Stimulated activated CD8-positive, alpha-beta memory T cell treated with anti-CD3 and anti-CD28 coated beads, Interleukin-12 subunit alpha, Interleukin-12 subunit beta, amount 100 ng/mL, for 24 hours (primary cell): ENCODE data around the gene CALCOCO2.
"Not testable (repeated sequence)": the region's sequence is repeated elsewhere in the genome, so short reads cannot be mapped to it uniquely, and the experiment has no call there.

Experiments used
- DNase-seq: peaks from one replicate; pipeline ENCODE4 v3.0.0-alpha.2; 2020; ENCODE audit errors: extremely low read depth

Gene CALCOCO2

DNA sequence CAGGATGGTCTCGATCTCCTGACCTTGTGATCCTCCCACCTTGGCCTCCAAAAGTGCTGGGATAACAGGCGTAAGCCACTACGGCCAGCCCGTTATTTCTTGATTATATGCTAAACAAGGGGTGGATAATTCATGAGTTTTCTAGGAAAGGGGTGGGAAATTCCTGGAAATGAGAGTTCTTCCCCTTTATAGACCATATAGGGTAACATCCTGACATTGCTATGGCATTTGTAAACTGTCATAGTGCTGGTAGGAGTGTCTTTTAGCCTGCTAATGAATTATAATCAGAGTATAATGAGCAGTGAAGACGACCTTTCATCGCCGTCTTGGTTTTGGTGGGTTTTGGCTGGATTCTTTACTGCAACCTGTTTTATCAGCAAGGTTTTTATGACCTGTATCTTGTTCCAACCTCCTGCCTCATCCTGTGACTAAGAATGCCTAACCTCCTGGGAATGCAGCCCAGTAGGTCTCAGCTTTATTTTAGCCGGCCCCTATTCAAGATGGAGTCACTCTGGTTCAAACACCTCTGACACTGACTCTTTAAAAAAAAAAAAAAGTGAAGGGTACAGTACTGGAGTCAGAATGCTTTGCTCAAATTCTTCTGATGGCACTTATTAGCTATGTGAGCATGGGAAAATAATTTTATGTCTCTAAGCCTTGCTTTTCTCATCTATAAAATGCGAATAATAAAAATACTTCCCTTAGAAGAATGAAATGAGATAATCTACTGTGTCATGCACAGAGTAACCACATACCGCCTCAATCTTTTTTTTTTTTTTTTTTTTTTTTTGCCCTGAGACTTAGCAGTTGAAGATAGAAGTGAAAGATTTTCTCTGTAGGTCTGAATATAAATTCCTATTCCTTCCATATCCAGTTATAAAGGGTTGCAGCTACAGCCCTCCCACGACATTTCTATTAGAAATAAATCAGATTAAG, 5.1 kb upstream of the CALCOCO2 start:
- DNase-seq = no peak

- DNase-seq = no peak
These were observed 681 bp downstream of the CALCOCO2 start for GRCh38 chr17:48831549-48831883.

DNA sequence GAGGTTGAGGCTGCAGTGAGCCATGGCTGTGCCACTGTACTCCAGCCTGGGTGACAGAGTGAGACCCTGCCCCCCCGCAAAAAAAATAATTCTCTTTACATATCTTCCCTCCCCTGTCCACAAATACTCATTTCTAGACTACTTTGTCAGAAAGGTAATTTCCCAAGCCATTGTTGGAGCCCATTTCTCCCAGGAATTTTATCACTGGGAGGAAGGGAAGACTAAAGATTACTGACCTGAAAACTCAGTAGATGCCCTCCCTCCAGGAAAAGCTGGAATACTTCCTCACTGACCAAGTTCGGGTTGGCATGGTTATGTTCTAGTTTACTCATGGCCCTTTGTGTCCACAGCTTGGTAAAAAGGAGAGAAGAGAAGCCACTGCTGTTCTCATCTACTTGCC, 4.1 kb downstream of the CALCOCO2 start:
- DNase-seq = no peak

DNA sequence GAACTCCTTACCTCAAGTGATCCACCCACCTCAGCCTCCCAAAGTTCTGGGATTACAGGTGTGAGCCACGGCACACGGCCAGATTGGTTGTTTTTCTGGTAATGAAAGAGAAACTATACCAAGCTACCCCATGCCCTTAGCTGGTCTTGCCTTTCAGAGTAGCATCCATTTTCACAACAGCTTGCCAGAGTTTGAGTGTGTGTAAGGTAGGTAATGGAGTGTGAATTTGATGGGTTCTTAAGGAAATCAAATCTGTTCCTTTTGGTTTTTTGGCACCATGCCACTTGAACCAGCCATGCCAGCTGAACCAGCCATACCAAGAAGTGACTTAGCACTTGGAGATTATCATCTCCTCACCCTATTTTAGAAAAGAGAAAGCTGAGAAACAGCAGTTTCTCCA, 5.1 kb downstream of the CALCOCO2 start:
- no peak for DNase-seq

- not testable (repeated sequence) for DNase-seq
These were observed 6.6 kb downstream of the CALCOCO2 start for GRCh38 chr17:48837458-48837857.

GRCh38 chr17:48840441-48840840, 9.6 kb downstream of the CALCOCO2 start:
- no peak for DNase-seq

GRCh38 chr17:48841395-48841831, 10.6 kb downstream of the CALCOCO2 start:
- DNase-seq = no peak

DNA sequence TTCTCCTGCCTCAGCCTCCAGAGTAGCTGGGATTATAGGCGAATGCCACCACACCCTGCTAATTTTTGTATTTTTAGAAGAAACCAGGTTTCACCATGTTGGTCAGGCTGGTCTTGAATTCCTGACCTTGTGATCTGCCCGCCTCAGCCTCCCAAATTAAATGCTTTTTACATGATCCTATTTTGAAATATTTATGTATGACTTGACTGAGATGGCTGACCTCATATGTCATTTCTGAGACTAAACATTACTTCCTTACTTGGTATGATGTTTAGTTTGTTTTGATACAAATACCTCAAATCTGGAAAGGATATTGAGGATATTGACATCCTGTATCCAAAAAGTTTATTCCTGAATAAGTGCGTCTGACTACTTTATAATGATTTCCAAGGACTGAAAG, 11.9 kb downstream of the CALCOCO2 start:
- no peak for DNase-seq

GRCh38 chr17:48843187-48843900, 12.5 kb downstream of the CALCOCO2 start:
- no peak for DNase-seq

DNA sequence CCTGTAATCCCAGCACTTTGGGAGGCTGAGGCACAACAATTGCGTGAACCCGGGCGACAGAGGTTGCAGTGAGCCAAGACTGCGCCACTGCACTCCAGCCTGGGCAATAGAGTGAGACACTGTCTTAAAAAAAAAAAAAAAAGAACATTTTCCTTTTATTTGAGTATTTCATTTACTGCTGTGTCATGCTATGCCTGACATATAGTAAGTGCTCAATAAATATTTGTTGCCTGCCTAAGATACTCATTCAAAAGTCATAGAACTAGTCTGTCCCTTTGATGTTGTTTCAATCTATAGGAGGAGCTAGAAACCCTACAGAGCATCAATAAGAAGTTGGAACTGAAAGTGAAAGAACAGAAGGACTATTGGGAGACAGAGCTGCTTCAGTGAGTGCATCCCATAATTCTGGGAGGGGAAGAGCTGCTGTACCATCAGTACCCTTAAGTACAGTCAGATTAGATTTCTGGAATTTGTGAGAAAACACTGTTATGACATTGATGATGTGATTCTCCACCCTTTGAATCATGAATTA, 20.0 kb downstream of the CALCOCO2 start:
- no peak for DNase-seq

DNA sequence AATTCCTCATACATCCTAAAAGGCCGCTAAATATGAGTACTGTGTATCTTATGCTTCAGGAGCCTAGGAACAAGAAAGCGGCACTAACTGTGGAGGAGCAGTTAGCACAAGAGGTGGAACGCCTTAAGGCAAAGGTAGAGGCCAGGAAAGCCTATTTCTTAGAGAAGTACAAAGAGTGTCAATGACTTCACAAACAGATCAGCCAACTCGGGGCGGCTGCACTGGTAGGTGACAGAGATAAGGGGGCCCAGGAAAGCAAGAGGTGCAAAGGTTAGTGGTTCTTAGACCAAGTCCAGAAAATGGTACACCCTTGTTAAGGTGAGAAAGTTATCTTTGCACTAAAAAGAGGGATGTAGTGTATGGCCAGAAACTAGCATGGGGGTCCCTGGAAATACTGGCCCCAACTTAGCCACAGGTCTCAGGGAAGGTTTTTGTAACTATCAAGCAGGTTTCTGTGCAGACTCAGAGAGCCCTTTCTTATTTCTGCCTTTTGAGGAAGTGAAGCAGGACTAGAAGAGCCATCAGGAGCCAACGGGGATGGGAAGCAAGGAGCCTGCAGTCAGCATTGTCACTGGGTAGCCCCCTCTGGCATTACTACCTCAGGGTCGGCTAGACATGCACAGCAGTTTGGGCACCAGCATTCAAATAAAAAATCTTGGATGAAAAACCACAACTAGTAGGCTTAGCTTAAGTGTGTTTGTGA, 24.1 kb downstream of the CALCOCO2 start:
- no peak for DNase-seq

DNA sequence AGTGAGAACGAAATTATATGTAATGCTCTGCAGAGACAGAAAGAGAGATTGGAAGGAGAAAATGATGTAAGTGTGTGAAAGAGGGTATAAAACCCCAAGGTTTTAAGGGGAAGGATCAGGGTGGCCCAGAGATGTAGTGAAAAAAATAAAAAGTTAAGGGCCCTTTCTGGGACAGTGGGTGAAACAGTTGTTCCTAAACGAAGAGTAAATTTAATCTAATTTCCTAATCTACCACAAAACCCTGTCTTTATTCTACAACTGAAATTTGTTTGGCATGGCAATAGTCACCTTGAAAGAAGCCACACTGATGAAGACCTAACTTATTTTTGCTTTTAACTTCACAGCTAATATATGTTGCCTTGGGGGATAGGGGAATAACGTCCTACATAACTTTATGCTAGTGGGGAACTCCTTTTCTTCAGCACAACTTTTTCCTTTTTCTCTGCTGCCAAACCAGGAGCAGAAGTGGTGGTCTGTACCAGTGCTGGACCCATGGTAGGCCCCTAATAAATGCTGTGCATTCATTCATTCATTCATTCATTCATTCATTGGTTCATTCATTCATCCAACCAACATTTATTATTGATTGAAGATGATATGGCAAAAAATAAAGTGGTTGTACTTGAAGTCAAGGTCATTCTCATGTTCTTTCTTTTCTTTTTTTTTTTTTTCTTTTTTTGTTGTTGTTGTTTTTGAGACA, 25.4 kb downstream of the CALCOCO2 start:
- DNase-seq = no peak

DNA sequence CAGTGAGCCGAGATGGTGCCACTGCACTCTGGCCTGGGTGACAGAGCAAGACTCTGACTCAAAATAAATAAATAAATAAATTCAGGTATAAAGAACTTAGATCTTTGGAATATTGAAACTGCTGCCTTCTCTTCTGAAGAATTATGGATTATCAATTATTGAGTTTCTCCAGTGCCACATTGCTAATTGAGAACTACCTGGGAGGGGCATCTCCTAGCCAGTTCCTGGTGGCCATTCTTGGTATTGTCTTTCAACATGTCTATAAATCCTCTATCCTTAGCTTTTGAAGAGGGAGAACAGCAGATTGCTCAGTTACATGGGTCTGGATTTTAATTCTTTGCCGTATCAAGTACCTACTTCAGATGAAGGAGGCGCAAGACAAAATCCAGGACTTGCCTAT, 29.2 kb downstream of the CALCOCO2 start:
- DNase-seq = no peak

GRCh38 chr17:48860456-48860855, 29.6 kb downstream of the CALCOCO2 start:
- no peak for DNase-seq

- DNase-seq = no peak
These were observed 38.2 kb downstream of the CALCOCO2 start for GRCh38 chr17:48868916-48869500.

DNA sequence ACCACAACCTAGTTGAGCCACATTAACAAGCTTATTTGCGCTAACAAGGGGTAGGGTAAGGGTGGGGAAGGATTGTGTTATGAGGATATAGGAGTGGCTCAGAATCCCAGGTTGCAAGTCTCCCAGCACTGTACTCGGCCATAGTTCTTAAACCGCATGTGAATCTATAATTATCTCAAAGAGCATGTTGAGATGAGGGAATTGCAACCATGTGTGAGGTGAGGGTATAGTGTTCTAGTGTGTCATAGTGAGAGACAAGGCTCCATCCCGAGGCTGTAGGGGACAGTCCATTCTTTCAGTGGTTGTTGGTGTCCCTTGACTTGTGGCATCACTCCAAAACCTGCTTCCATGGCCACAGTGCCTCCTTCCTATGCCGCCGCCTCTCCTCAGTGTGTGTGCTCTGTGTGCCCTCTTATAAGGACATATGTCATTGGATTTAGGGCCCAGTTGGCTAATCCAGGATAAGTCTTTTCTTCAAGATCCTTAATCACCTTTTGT, 39.0 kb downstream of the CALCOCO2 start:
- DNase-seq = no peak

- no peak for DNase-seq
These were observed 40.3 kb downstream of the CALCOCO2 start for GRCh38 chr17:48871035-48871550.

DNA sequence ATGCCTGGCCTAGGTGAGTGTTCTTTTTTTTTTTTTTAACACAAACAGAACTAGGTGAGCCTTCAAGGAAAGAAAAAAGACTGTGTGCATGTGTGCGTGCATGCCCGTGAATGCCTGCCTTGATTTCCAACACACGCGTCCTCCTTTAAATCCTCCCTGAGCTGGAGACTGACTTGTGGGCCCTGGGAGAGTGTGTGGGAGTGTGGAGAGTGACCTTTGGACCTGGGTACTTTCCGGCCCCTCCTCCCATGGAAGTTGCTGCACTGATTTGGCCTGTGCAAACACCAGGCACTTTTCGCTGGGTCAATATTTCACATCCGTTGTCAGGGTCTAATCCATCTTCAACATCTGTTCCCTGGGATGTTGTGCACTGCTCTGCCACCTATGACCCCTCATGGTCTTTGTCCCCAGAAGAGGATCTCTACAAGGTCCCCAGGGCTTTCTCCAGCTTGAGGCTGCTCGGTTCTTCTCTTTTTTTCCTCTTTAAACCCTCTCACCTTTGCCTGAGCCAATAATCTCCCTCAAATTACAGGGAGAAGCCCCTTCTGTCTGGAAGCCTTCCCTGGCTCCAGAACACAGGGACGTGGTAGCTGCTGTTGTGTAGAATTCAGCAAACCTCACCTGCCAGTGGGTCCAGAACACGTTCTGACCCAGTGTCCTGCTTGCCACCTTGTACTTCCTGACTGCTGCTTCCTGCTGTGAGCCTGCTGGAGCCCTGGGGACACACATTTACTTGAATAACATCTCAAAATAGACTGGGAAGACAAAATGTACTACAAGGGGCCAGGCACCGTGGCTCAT, 40.9 kb downstream of the CALCOCO2 start:
- no peak for DNase-seq

DNA sequence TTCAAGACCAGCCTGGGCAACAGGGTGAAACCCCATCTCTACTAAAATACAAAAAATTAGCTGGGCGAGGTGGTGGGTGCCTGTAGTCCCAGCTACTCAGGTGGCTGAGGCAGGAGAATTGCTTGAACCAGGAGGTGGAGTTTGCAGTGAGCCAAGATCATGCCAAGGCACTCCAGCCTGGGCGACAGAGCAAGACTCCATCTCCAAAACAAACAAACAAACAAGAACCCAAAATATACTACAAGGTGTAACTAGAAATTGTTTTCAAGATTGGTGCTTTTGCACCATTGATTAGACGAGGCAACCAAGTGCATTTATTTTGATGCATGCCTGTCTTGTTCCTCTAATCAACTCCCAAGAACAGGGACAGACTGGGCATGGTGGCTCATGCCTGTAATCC, 41.6 kb downstream of the CALCOCO2 start:
- DNase-seq = not testable (repeated sequence)

GRCh38 chr17:48873209-48873608, 42.4 kb downstream of the CALCOCO2 start:
- DNase-seq = no peak
